Mammary epithelial cell (primary cell): ENCODE measurements around the gene ANTXR1.

Source experiments
- EZH2 ChIP-seq: IDR thresholded peaks from 2 replicates; pipeline ENCODE4 v1.6.1; 2012; ENCODE audit warnings: low read length, inconsistent platforms, borderline replicate concordance
- TF ChIP-seq, protein P1 (sequence below), 2 donors: IDR thresholded peaks in 1 of 2; conservative IDR thresholded peaks in 1 of 2; 2 replicates each; pipeline ENCODE4 v1.5.1; 2011 to 2012; ENCODE audit warnings: inconsistent platforms in 2 of 2, low read length in 2 of 2, mild to moderate bottlenecking in 2 of 2, control low read depth in 1 of 2, low read depth in 1 of 2; ENCODE audit not compliant: insufficient read depth in 1 of 2; ENCODE audit errors: extremely low read depth in 1 of 2

DNA sequence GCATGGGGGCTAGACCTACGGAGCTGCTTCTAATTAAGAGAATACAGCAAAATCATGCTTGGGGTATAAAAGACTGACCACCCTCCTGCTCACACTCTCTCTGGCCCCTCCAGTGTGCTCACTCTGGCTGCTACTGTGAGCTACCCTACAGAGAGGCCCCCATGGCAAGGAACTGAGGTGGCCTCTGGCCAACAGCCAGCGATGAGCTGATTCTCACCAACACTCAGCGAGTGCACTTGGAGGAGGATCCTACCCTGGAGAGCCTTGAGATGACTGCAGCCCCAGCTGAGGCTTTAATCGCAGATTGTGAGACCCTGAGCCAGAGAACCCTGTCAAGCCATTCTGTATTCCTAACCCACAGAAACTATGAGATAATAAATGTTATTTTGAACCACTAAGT is 285.9 kb downstream of the ANTXR1 start:
- TF ChIP-seq, protein P1, sequence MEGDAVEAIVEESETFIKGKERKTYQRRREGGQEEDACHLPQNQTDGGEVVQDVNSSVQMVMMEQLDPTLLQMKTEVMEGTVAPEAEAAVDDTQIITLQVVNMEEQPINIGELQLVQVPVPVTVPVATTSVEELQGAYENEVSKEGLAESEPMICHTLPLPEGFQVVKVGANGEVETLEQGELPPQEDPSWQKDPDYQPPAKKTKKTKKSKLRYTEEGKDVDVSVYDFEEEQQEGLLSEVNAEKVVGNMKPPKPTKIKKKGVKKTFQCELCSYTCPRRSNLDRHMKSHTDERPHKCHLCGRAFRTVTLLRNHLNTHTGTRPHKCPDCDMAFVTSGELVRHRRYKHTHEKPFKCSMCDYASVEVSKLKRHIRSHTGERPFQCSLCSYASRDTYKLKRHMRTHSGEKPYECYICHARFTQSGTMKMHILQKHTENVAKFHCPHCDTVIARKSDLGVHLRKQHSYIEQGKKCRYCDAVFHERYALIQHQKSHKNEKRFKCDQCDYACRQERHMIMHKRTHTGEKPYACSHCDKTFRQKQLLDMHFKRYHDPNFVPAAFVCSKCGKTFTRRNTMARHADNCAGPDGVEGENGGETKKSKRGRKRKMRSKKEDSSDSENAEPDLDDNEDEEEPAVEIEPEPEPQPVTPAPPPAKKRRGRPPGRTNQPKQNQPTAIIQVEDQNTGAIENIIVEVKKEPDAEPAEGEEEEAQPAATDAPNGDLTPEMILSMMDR (conservative IDR thresholded peaks at IDR 0.05 in 1 of 2, IDR thresholded peaks at IDR 0.05 in 1 of 2; ENCODE audit: extremely low read depth in 1 of 2, insufficient read depth in 1 of 2, low read depth in 1 of 2, low read length in 2 of 2): no peak
- no peak for TF ChIP-seq EZH2
